A673 (cell line): ENCODE measurements around the gene SFXN2.

ENCODE experiments used
- CTCF ChIP-seq: fragments of 300-800, 200-600 bp; sonication (generic); conservative IDR thresholded peaks from 2 replicates; pipeline ENCODE4 v1.5.1; 2017; ENCODE audit warnings: low read depth, mild to moderate bottlenecking, antibody characterized with exemption, low read length, moderate library complexity, mixed read lengths
- EZH2 ChIP-seq: fragments of 200-600 bp; sonication (generic); IDR thresholded peaks from 2 replicates; pipeline ENCODE4 v1.6.1; 2017; ENCODE audit warnings: borderline replicate concordance, low read depth, mild to moderate bottlenecking, mixed read lengths, antibody characterized with exemption, low read length; ENCODE audit not compliant: poor library complexity, severe bottlenecking

GRCh38 chr10:102676534-102677315 is 37.7 kb upstream of the SFXN2 start:
- TF ChIP-seq CTCF, result no peak
- no peak for TF ChIP-seq EZH2
